DMS153 treated with DMSO at 0.1 percent for 48 hours (cell line): ENCODE measurements around the gene BMP7.

Experiments used
- DNase-seq: peaks from one replicate; lab custom pipeline; 2025; ENCODE audit not compliant: unreplicated experiment; lab: John Stamatoyannopoulos, UW

BMP7 gene

GRCh38 chr20:57266291-57267157, at the start of gene BMP7:
Gene BMP7 (minus strand): TSS chr20:57266641. CDS start chr20:57266122, 519 bp downstream.
- DNase-seq: no peak

- DNase-seq: no peak
Observed at GRCh38 chr20:57315976-57316480, 49.6 kb upstream of the BMP7 start.

- no peak for DNase-seq
Observed at GRCh38 chr20:57315083-57315975, 48.9 kb upstream of the BMP7 start.

GRCh38 chr20:57313951-57314350, 47.5 kb upstream of the BMP7 start:
- no peak for DNase-seq

DNA sequence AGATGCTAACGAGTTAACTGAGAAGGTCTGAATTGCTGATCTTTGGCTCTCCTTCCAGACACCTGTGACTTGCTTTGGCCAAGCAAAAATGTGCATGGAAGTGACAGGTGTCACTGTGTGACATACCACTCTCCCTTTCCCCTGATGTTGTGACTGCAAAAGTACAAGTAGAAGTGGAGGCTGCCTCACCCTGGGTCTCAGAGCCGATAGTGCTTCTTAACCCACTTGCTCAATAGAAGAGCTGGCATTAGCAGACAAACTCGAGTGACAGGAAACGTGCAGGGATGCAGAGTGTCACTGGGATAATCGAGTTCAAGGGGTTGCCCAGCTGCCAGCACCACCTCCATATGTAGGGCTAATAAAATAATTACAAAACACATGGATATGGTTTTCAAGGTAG, 46.8 kb upstream of the BMP7 start:
- no peak for DNase-seq

- DNase-seq: no peak
Observed at GRCh38 chr20:57312138-57312537, 45.7 kb upstream of the BMP7 start.

GRCh38 chr20:57310821-57311514, 44.5 kb upstream of the BMP7 start:
- DNase-seq: no peak

- DNase-seq: no peak
Observed at GRCh38 chr20:57309544-57310115, 43.2 kb upstream of the BMP7 start.

GRCh38 chr20:57308451-57309271, 42.2 kb upstream of the BMP7 start:
- no peak for DNase-seq

DNA sequence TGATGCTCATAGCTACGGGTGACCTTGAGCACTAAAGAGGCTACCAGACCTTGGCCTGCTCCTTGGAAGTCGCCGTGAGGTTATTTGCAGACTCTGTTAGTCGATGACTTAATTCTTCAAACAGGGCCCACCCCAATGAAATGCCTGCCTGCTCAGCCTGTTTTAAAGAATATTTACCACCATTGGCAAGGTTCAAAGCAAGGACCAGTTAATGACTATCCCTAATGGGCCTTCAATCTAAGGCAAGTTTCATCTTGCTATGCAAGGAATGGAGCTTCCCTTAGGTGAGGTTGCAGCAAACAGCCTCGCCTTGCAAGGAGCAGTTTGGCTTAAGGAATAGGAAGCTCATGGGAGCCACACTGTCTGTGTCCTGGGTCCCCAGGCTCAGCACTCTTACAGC, 40.3 kb upstream of the BMP7 start:
- DNase-seq: no peak

GRCh38 chr20:57301026-57301425, 34.6 kb upstream of the BMP7 start:
- DNase-seq: no peak

GRCh38 chr20:57298457-57298856, 32.0 kb upstream of the BMP7 start:
- no peak for DNase-seq

- no peak for DNase-seq
Observed at GRCh38 chr20:57294550-57294949, 28.1 kb upstream of the BMP7 start.

- DNase-seq: no peak
Observed at GRCh38 chr20:57293995-57294394, 27.6 kb upstream of the BMP7 start.

DNA sequence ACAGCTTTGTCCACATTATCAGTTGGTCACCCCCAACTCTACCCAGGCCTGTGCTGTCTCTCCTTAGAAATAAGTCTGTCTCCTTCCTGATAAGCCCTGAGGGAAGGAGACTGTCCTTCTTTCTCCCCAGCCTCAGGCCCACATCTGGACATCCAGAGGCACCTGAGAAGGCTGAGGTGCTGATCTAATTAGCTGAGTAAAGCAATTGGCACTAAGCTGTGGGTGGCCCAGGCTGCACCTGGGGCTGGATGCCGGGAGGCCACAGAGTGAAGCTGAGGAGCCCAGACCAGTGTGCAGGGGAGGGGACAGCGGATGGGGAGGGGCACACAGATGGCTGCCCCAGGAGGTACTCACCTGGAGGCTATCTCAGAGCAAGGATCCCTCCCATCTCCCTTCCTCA, 26.2 kb upstream of the BMP7 start:
- no peak for DNase-seq

DNA sequence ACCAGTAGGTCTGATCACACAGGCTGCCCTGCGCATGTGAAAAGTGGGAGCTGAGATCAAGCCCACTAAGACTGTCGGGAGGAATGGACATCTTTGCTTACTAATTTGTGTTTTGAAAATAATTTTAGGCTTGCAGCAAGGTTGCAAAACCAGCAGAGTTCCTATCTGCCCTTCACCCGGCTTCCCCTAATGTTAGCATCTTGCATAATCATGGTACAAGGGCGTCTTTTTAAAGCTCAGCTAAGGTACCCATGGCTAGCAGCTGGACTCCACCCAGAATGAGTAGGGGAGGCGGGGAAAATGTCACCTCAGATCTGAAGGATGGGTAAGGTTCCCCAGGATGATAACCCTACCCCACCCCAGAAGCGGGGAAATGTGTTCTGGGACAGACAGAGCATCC, 25.3 kb upstream of the BMP7 start:
- no peak for DNase-seq

DNA sequence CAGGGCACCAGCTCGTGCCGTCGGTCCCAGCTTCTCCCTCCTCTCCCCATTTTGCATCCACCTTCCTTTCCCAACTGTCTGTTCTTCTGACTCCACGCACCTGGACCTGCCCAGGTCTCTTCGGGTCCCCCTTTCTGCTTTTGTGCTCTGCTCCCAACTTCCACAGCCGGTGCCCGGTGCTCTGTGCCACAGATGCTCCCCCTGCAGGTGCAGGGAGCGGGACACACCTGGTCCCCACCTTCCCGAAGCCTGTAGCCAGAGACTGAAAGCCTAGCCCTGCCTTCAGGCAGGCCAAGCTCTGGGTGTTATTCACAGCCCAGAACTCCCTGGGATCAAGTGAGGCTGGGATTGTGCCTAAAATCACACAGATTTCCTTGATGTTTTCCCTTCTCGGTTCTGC, 24.6 kb upstream of the BMP7 start:
- DNase-seq: no peak

- no peak for DNase-seq
Observed at GRCh38 chr20:57290178-57290484, 23.7 kb upstream of the BMP7 start.

- DNase-seq: no peak
Observed at GRCh38 chr20:57289391-57290177, 23.1 kb upstream of the BMP7 start.
